HepG2 (cell line): ENCODE data around the gene SEMA4C. TPM values are rescaled to one million over a fixed set of nuclear protein-coding genes. Genes with fewer than 3 reads are reported as not detected.

Experiments
- ATAD3A ChIP-seq: sonication (generic); formaldehyde crosslinking; IDR thresholded peaks from 2 replicates; pipeline ENCODE4 v1.4.0; 2020; ENCODE audit warnings: missing genetic modification reagents
- BCLAF1 ChIP-seq: fragments of 450-650 bp; IDR thresholded peaks from 2 replicates; pipeline ENCODE4 v1.6.1; 2017; ENCODE audit warnings: mild to moderate bottlenecking
- ETV6 ChIP-seq: sonication (generic); formaldehyde crosslinking; conservative IDR thresholded peaks from 2 replicates; pipeline ENCODE4 v1.4.0; 2020; ENCODE audit warnings: missing genetic modification reagents
- EZH2 ChIP-seq: conservative IDR thresholded peaks from 2 replicates; pipeline ENCODE4 v1.6.1; 2012; ENCODE audit warnings: mild to moderate bottlenecking, low read depth, low read length, moderate library complexity
- FIP1L1 ChIP-seq: fragments of 200-400 bp; formaldehyde crosslinking; IDR thresholded peaks from 2 replicates; pipeline ENCODE4 v1.6.1; 2018; ENCODE audit warnings: low read depth, mild to moderate bottlenecking, low read length, moderate library complexity, borderline replicate concordance; ENCODE audit not compliant: insufficient read depth
- FLYWCH1 ChIP-seq: sonication (generic); formaldehyde crosslinking; IDR thresholded peaks from 2 replicates; pipeline ENCODE4 v1.8.1; 2023; ENCODE audit warnings: mild to moderate bottlenecking, missing genetic modification reagents
- REPIN1 ChIP-seq: sonication (generic); formaldehyde crosslinking; IDR thresholded peaks from 2 replicates; pipeline ENCODE4 v1.8.0; 2022; ENCODE audit warnings: missing genetic modification reagents, low read depth, mild to moderate bottlenecking, borderline replicate concordance
- SMAD3 ChIP-seq: sonication (generic); formaldehyde crosslinking; IDR thresholded peaks from 2 replicates; pipeline ENCODE4 v1.4.0; 2020; ENCODE audit warnings: missing genetic modification reagents
- TAF15 ChIP-seq: fragments of 200-400 bp; formaldehyde crosslinking; IDR thresholded peaks from one replicate; pipeline ENCODE4 v1.6.1; 2018; ENCODE audit warnings: mild to moderate bottlenecking, low read depth, low read length; ENCODE audit not compliant: poor library complexity, severe bottlenecking
- TBX3 ChIP-seq: fragments of 450-650 bp; IDR thresholded peaks from 2 replicates; pipeline ENCODE4 v1.6.1; 2017; ENCODE audit warnings: antibody characterized with exemption, mild to moderate bottlenecking, inconsistent platforms, borderline replicate concordance
- TEAD2 ChIP-seq: sonication (generic); formaldehyde crosslinking; IDR thresholded peaks from 2 replicates; pipeline ENCODE4 v1.9.0; 2021; ENCODE audit warnings: missing genetic modification reagents
- ZBTB1 ChIP-seq: sonication (generic); formaldehyde crosslinking; IDR thresholded peaks from 2 replicates; pipeline ENCODE4 v1.4.0; 2020; ENCODE audit warnings: missing genetic modification reagents, borderline replicate concordance
- ZNF160 ChIP-seq: sonication (generic); formaldehyde crosslinking; IDR thresholded peaks from 2 replicates; pipeline ENCODE4 v1.8.0; 2022; ENCODE audit warnings: mild to moderate bottlenecking, inconsistent platforms, missing genetic modification reagents
- ZNF253 ChIP-seq: sonication (generic); formaldehyde crosslinking; IDR thresholded peaks from 2 replicates; pipeline ENCODE4 v1.8.0; 2022; ENCODE audit warnings: mild to moderate bottlenecking, missing genetic modification reagents, borderline replicate concordance
- ZNF318 ChIP-seq: sonication (generic); formaldehyde crosslinking; IDR thresholded peaks from 2 replicates; pipeline ENCODE4 v1.4.0; 2020; ENCODE audit warnings: mild to moderate bottlenecking, missing genetic modification reagents
- ZNF530 ChIP-seq: sonication (generic); formaldehyde crosslinking; IDR thresholded peaks from 2 replicates; pipeline ENCODE4 v1.5.0; 2020; ENCODE audit warnings: low read depth, mild to moderate bottlenecking, missing genetic modification reagents
- ZNF7 ChIP-seq: IDR thresholded peaks from 2 replicates; pipeline ENCODE4 v1.6.1; 2016; ENCODE audit warnings: missing biosample characterization, missing genetic modification reagents
- ZNF788 ChIP-seq: sonication (generic); formaldehyde crosslinking; IDR thresholded peaks from 2 replicates; pipeline ENCODE4 v1.5.0; 2020; ENCODE audit warnings: mild to moderate bottlenecking, missing genetic modification reagents, borderline replicate concordance
- polyA plus RNA-seq, 8 experiments: library from polyadenylated mRNA; depleted of rRNA in 3 of 8; stranded (reverse) in 7 of 8; unstranded in 1 of 8; fragments of >200 nt; fragmentation: Illumina TruSeq in 4 of 8; extraction: Trizol in 4 of 8; gene quantifications; 2 replicates each; pipeline versions ENCODE4 v1.2.1 to v1.2.3, GENCODE V29; 2011 to 2016; ENCODE audit warnings: low read depth in 4 of 8, missing spikeins in 1 of 8, mixed read lengths in 1 of 8; ENCODE audit not compliant: insufficient read depth in 1 of 8
- total RNA-seq, 5 experiments: library from RNA; depleted of rRNA; stranded (reverse); fragments of >200 nt; fragmentation: Illumina TruSeq; extraction: Trizol; gene quantifications; 2 replicates each; pipeline ENCODE4 v1.2.3, GENCODE V29; 2016; ENCODE audit warnings: low read depth in 1 of 5

The SEMA4C gene
- total and polyA plus RNA-seq, 2 of the 13 experiments (the other 11 are each of a cell fraction or from before 2014, with no cell fraction given): 25.9 to 46.6 TPM

GRCh38 chr2:96816127-96816835, 53.6 kb downstream of the SEMA4C start, which contains the start of gene CNNM3 (continued):
- TF ChIP-seq REPIN1 (CRISPR knock-in tag): peak; percentile 75; the same call in 1 of the 2 replicates
- TF ChIP-seq ZNF253 (CRISPR knock-in tag): peak; percentile 70; the same call in 1 of the 2 replicates
- no peak for TF ChIP-seq EZH2
- no peak; the same call in 1 of the 2 replicates for TF ChIP-seq ETV6 (CRISPR knock-in tag)
- no peak for TF ChIP-seq BCLAF1
- peak; percentile 51; the same call in 1 of the 2 replicates for TF ChIP-seq TBX3
- no peak; the same call in none of the 2 replicates for TF ChIP-seq ZNF160
- TF ChIP-seq TAF15: no peak
- no peak for TF ChIP-seq TEAD2 (CRISPR knock-in tag)
- no peak for TF ChIP-seq ZBTB1 (CRISPR knock-in tag)
- 0 out of 2 replicates have a peak, but pooled peaks have one; percentile 21 for TF ChIP-seq ZNF530
- TF ChIP-seq ATAD3A (CRISPR knock-in tag): no peak
- TF ChIP-seq ZNF7: no peak
- no peak for TF ChIP-seq SMAD3 (CRISPR knock-in tag)
- 0 out of 2 replicates have a peak, but pooled peaks have one; percentile 65 for TF ChIP-seq ZNF318 (CRISPR knock-in tag)
- no peak for TF ChIP-seq FLYWCH1
- TF ChIP-seq FIP1L1: no peak
- no peak for TF ChIP-seq ZNF788 (CRISPR knock-in tag)
